Hepatocyte (in vitro differentiated cells): ENCODE measurements around the gene ESPNL. TPM values are rescaled to one million over a fixed set of nuclear protein-coding genes. Genes with fewer than 3 reads are reported as not detected.

Source experiments
- DNase-seq: peaks from one replicate; pipeline ENCODE4 v3.0.0-alpha.2; 2016; ENCODE audit warnings: low spot score
- H2AFZ ChIP-seq: fragments of 200-600 bp; sonication (generic); 2 replicates; pipeline ENCODE4 v1.6.0; 2016; ENCODE audit warnings: antibody characterized with exemption, mild to moderate bottlenecking
- H3K27ac ChIP-seq: fragments of 200-600 bp; sonication (generic); 2 replicates; pipeline ENCODE4 v1.5.1; 2016; ENCODE audit warnings: mild to moderate bottlenecking
- H3K27me3 ChIP-seq: fragments of 200-600 bp; sonication (generic); 2 replicates; pipeline ENCODE4 v1.6.1; 2016
- H3K36me3 ChIP-seq: fragments of 200-600 bp; sonication (generic); replicated peaks from 2 replicates; pipeline ENCODE4 v1.5.1; 2016; ENCODE audit warnings: low read depth; ENCODE audit not compliant: insufficient read depth
- H3K4me1 ChIP-seq: fragments of 200-600 bp; sonication (generic); 2 replicates; pipeline ENCODE4 v1.5.1; 2016; ENCODE audit warnings: mild to moderate bottlenecking, moderate library complexity; ENCODE audit not compliant: insufficient read depth
- H3K4me2 ChIP-seq: fragments of 200-600 bp; sonication (generic); 2 replicates; pipeline ENCODE4 v1.6.0; 2016
- H3K4me3 ChIP-seq: fragments of 200-600 bp; sonication (generic); 2 replicates; pipeline ENCODE4 v1.5.1; 2016; ENCODE audit warnings: mild to moderate bottlenecking
- H3K79me2 ChIP-seq: fragments of 200-600 bp; sonication (generic); 2 replicates; pipeline ENCODE4 v1.6.0; 2017; ENCODE audit warnings: mild to moderate bottlenecking
- H3K9me2 ChIP-seq: fragments of 200-600 bp; sonication (generic); replicated peaks from 2 replicates; pipeline ENCODE4 v1.6.0; 2017; ENCODE audit warnings: mild to moderate bottlenecking; ENCODE audit not compliant: insufficient read depth
- H3K9me3 ChIP-seq: fragments of 200-600 bp; sonication (generic); 2 replicates; pipeline ENCODE4 v1.5.1; 2016; ENCODE audit warnings: low read depth, mild to moderate bottlenecking
- H4K20me1 ChIP-seq: fragments of 200-600 bp; sonication (generic); 2 replicates; pipeline ENCODE4 v1.6.0; 2016; ENCODE audit warnings: mild to moderate bottlenecking; ENCODE audit not compliant: insufficient read depth, poor library complexity, severe bottlenecking
- CTCF ChIP-seq: fragments of 200-600 bp; sonication (generic); IDR thresholded peaks from 2 replicates; pipeline ENCODE4 v1.5.1; 2016; ENCODE audit warnings: antibody characterized with exemption, mild to moderate bottlenecking; ENCODE audit not compliant: poor library complexity
- EZH2 ChIP-seq: fragments of 200-600 bp; sonication (generic); IDR thresholded peaks from 2 replicates; pipeline ENCODE4 v1.6.1; 2016; ENCODE audit warnings: antibody characterized with exemption, mild to moderate bottlenecking, borderline replicate concordance
- EZH2phosphoT487 ChIP-seq: fragments of 200-600 bp; sonication (generic); IDR thresholded peaks from one replicate; pipeline ENCODE4 v1.6.1; 2018; ENCODE audit warnings: antibody characterized with exemption, mild to moderate bottlenecking, low read depth, moderate library complexity; ENCODE audit not compliant: unreplicated experiment, severe bottlenecking
- WGBS: methylation state at CpG from one replicate; pipeline ENCODE4 v1.1.6; 2016; ENCODE audit warnings: low lambda C conversion rate; ENCODE audit errors: missing lambda C conversion rate; 5-methylcytosine and 5-hydroxymethylcytosine counted together
- polyA plus RNA-seq: library from polyadenylated mRNA; unstranded; fragments of >200 nt; fragmentation: Nextera tagmentation; extraction: Ambion mirVana; gene quantifications from 2 replicates; pipeline ENCODE4 v1.2.1, GENCODE V29; 2016
- total RNA-seq: library from RNA; depleted of rRNA; stranded (reverse); fragments of >200 nt; gene quantifications from 2 replicates; pipeline ENCODE4 v1.2.3, GENCODE V29; 2014

The ESPNL gene
- total and polyA plus RNA-seq, 2 experiments from 2014 or later, result 0.27 to 0.62 TPM

GRCh38 chr2:238137885-238138284, 37.7 kb downstream of the ESPNL start:
- H3K36me3 ChIP-seq, result no peaks in the 10 kb centered on the region
- H4K20me1 ChIP-seq, result no peaks in the 10 kb centered on the region
- no peaks in the 10 kb centered on the region for H3K27me3 ChIP-seq
- peaks cover 18% of the 10 kb centered on the region for H3K4me1 ChIP-seq
- DNase-seq, result no peak
- WGBS, result 95% methylated on average over 13 of the region's 13 CpGs
- H3K9me2 ChIP-seq, result no peaks in the 10 kb centered on the region
- no peak overlapping the region for H3K4me3 ChIP-seq
- no peak overlapping the region for H3K4me2 ChIP-seq
- H3K27ac ChIP-seq, result no peak overlapping the region
- no peaks in the 10 kb centered on the region for H3K9me3 ChIP-seq
- H3K79me2 ChIP-seq, result no peaks in the 10 kb centered on the region
- H2AFZ ChIP-seq, result no peak overlapping the region
- TF ChIP-seq EZH2phosphoT487 (no peak), EZH2 (no peak), CTCF (no peak)

DNA sequence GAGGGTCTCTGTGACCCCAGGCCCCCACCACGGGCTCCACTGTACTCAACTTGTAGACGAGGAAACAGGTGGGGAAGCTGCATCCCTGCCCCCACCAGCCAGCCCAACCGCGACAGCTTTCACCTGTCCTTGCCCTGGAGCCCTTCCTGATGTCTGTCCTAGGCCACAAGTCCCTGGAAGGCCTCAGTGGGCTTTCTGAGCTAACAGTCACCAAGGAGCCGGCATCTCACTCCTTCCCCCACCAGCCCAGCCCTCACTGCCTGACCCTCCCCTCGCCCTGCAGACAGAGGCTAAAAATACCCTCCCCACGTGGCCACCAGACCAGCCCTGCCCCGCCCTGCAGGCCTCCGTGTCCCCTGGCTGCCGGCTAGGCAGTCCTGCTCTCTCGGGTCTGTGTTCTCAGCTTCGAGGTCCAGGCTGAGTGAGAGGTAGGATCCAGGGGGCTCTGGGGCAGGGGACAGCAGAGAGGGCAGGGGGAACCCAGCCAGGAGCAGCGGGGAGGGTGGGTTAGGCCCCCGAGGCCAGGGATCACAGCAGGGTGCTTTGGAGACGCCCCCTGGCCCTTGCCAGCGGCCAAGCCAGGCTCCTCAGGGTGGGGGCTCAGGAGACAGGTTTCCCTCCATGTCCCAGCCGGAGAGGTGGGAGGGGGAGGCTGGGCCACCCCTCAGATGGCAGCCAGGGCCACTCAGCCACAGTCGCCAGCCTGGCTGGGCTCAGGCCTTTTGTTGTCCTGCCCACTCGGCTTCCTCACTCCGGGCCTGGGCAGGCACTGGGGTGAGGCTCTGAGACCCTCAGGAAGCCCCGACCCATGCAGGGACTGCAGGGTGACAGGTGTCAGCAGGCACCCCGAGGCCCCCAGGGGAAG, 38.4 kb downstream of the ESPNL start, which contains the start of gene KLHL30:
Gene KLHL30, plus strand, starts transcription at position 338 of the 865 bp plus-strand sequence. CDS start 2,087 bp downstream, outside the sequence.
- H3K79me2 ChIP-seq, result no peaks in the 10 kb centered on the region
- H3K9me2 ChIP-seq, result no peaks in the 10 kb centered on the region
- no peaks in the 10 kb centered on the region for H3K27me3 ChIP-seq
- H3K9me3 ChIP-seq, result no peaks in the 10 kb centered on the region
- TF ChIP-seq CTCF (no peak), EZH2phosphoT487 (no peak), EZH2 (no peak)
- no peaks in the 10 kb centered on the region for H3K36me3 ChIP-seq
- peak; percentile 45 for DNase-seq
- no peak within 1 kb of the TSS for H3K4me2 ChIP-seq
- H3K4me1 ChIP-seq, result peaks cover 18% of the 10 kb centered on the region
- no peak within 1 kb of the TSS for H3K4me3 ChIP-seq
- H2AFZ ChIP-seq, result no peak within 1 kb of the TSS
- no peaks in the 10 kb centered on the region for H4K20me1 ChIP-seq
- WGBS, result 76% methylated on average over 19 of the region's 22 CpGs
- H3K27ac ChIP-seq, result no peak within 1 kb of the TSS

DNA sequence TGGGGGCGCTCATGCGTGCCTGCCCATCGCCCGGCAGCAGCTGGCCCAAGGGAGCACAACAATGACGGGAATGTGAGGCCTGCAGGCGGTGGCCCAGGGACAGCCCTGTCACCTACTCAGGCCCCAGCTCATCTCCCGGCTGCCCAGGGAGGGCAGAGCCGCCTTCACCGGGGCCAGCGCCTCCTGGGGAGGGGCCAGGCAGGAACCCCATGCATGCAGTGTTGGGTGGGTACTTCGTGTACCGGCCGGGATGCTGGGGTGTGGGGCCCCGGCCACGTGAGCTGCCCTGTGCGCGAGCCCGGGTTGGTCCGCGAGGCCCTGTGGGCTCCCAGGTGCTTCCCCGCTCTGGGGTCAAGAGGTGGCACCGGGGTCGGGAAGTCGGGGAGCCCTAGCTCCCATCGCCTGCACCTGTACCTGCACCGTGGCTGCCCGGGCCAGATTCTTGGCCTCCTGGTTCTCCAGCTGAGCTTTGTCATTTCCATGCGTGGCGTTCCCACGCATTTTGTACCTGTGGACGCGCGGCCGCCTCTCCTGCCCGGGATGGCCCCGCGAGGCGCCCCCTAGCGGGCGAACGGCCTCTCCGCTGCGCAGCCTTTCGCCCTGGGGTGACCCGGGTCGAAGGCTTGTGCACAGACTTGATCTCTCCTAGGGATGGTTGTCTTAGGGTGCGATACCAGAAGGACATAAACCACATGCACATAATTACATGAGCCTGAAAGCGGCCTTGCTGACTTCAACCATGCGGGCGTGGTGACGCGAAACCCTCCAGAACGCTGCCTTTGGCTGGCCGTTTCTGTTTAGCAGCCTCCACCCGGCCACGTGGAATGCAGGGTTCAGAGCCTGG, 39.3 kb downstream of the ESPNL start:
- Histone ChIP-seq H3K27me3 (no peaks in the 10 kb centered on the region), H2AFZ (no peak overlapping the region), H3K4me1 (peaks cover 18% of the 10 kb centered on the region), H3K27ac (no peak overlapping the region), H3K79me2 (no peaks in the 10 kb centered on the region), H3K4me2 (no peak overlapping the region), H3K36me3 (no peaks in the 10 kb centered on the region), H3K4me3 (no peak overlapping the region), H3K9me3 (no peaks in the 10 kb centered on the region), H4K20me1 (no peaks in the 10 kb centered on the region), H3K9me2 (no peaks in the 10 kb centered on the region)
- TF ChIP-seq CTCF (peak; percentile 45), EZH2phosphoT487 (no peak)
- WGBS, result 69% methylated on average over 52 of the region's 56 CpGs
- no peak for DNase-seq
